ENCODE measurements around the gene NOL7. TPM values are rescaled to one million over a fixed set of nuclear protein-coding genes. Genes with fewer than 3 reads are reported as not detected.

Gene NOL7
- total and polyA plus RNA-seq, 2 of the 13 experiments (the other 11 are each of a cell fraction or from before 2014, with no cell fraction given), result 37.8 to 186 TPM

GRCh38 chr6:13614926-13615791 lies at the start of gene NOL7 (continued):
- 0 out of 2 replicates have a peak, but pooled peaks have one; percentile 51 for TF ChIP-seq E2F5 (CRISPR knock-in tag; conservative IDR thresholded peaks at IDR 0.05)
- TF ChIP-seq ZNF17 (CRISPR knock-in tag; IDR thresholded peaks at IDR 0.05), result no peak
- peak; percentile 72; the same call in 1 of the 2 replicates for TF ChIP-seq AHR (CRISPR knock-in tag; IDR thresholded peaks at IDR 0.05)
- TF ChIP-seq ZNF281 (CRISPR knock-in tag; IDR thresholded peaks at IDR 0.05; ENCODE audit: borderline replicate concordance), result peak; percentile 20; the same call in 1 of the 2 replicates
- peak; percentile 92 for TF ChIP-seq MEF2D (CRISPR knock-in tag; IDR thresholded peaks at IDR 0.05)
- peak; percentile 47; the same call in 1 of the 2 replicates for TF ChIP-seq ZNF101 (CRISPR knock-in tag; IDR thresholded peaks at IDR 0.05; ENCODE audit: borderline replicate concordance, low read depth)
- TF ChIP-seq ZNF674 (CRISPR knock-in tag; IDR thresholded peaks at IDR 0.05; ENCODE audit: low read depth), result peak; percentile 99
- peak; percentile 97 for TF ChIP-seq ZBTB4 (CRISPR knock-in tag; IDR thresholded peaks at IDR 0.05; ENCODE audit: borderline replicate concordance)
- peak; percentile 93 for TF ChIP-seq ZNF616 (CRISPR knock-in tag; IDR thresholded peaks at IDR 0.05; ENCODE audit: low read depth)
- peak; percentile 53 for TF ChIP-seq MED13 (CRISPR knock-in tag; IDR thresholded peaks at IDR 0.05)
- peak; percentile 100 for TF ChIP-seq SAP130 (CRISPR knock-in tag; IDR thresholded peaks at IDR 0.05; ENCODE audit: low read depth)
- no peak for TF ChIP-seq FOXP1 (IDR thresholded peaks at IDR 0.05)
- no peak for TF ChIP-seq FOXP1 (CRISPR knock-in tag; IDR thresholded peaks at IDR 0.05)
- TF ChIP-seq FOXA3 (CRISPR knock-in tag; IDR thresholded peaks at IDR 0.05), result peak; percentile 91
- TF ChIP-seq HHEX (CRISPR knock-in tag; IDR thresholded peaks at IDR 0.05), result peak; percentile 46
- TF ChIP-seq POLR2G (IDR thresholded peaks at IDR 0.05; ENCODE audit: low read depth, low read length), result peak; percentile 97
- TF ChIP-seq ZBTB14 (CRISPR knock-in tag; IDR thresholded peaks at IDR 0.05), result no peak
- TF ChIP-seq ZBTB46 (CRISPR knock-in tag; IDR thresholded peaks at IDR 0.05; ENCODE audit: borderline replicate concordance), result peak; percentile 88
- TF ChIP-seq MATR3 (CRISPR knock-in tag; IDR thresholded peaks at IDR 0.05), result no peak
- TF ChIP-seq ZNF235 (CRISPR knock-in tag; IDR thresholded peaks at IDR 0.05; ENCODE audit: borderline replicate concordance), result peak; percentile 78; the same call in 1 of the 2 replicates
